AG04449 (cell line): ENCODE data around the gene TSPAN33.

Experiments
- CTCF ChIA-PET: fragments of 350-600 bp; formaldehyde crosslinking; extraction: SDS; loops from one replicate; lab custom pipeline; 2021; ENCODE audit warnings: antibody characterized with exemption; lab: Yijun Ruan, JAX
- POLR2A ChIA-PET: fragments of 400-600, 350-600 bp; formaldehyde crosslinking; extraction: SDS; loops from one replicate; lab custom pipeline; 2020; ENCODE audit warnings: antibody characterized with exemption, inconsistent platforms; lab: Yijun Ruan, JAX
- DNase-seq: peaks from one replicate; pipeline ENCODE4 v3.0.0-alpha.2; 2010; ENCODE audit warnings: low read depth, low spot score
- H3K4me3 ChIP-seq: 2 replicates; pipeline ENCODE4 v1.5.1; 2011; ENCODE audit warnings: low read depth, mild to moderate bottlenecking, control low read depth, low read length
- TF ChIP-seq, protein P1 (sequence below): IDR thresholded peaks from one replicate; pipeline ENCODE4 v1.5.1; 2011; ENCODE audit warnings: mild to moderate bottlenecking, moderate library complexity, low read length, control low read depth, inconsistent platforms; ENCODE audit not compliant: insufficient read depth; ENCODE audit errors: missing control alignments

Gene TSPAN33

DNA sequence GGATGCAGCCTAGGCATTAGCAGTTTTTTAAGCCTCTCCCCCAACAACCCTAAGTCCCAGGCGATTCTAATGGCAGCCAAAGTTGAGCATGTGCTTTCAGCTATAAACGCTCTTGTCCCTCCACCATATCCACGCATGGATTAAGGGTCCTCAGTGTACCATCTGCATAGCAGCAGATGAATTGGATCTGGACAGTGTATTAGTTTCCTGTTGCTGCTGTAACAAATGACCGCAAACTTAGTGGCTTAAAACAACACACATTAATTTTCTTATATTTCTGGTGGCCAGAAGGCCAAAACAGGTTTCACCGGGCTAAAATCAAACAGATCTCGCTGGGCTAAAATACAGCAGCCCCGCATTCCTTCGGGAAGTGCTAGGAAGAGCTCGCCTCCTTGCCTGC is 13.1 kb downstream of the TSPAN33 start:
- H3K4me3 ChIP-seq: no peak overlapping the region
- TF ChIP-seq, protein P1, sequence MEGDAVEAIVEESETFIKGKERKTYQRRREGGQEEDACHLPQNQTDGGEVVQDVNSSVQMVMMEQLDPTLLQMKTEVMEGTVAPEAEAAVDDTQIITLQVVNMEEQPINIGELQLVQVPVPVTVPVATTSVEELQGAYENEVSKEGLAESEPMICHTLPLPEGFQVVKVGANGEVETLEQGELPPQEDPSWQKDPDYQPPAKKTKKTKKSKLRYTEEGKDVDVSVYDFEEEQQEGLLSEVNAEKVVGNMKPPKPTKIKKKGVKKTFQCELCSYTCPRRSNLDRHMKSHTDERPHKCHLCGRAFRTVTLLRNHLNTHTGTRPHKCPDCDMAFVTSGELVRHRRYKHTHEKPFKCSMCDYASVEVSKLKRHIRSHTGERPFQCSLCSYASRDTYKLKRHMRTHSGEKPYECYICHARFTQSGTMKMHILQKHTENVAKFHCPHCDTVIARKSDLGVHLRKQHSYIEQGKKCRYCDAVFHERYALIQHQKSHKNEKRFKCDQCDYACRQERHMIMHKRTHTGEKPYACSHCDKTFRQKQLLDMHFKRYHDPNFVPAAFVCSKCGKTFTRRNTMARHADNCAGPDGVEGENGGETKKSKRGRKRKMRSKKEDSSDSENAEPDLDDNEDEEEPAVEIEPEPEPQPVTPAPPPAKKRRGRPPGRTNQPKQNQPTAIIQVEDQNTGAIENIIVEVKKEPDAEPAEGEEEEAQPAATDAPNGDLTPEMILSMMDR: no peak
- DNase-seq: no peak
- POLR2A ChIA-PET: interaction anchor here (0.7 kb wide), 1 partner anchor 93 kb away, joined by 3 read pairs; no protein-coding TSS in a partner anchor
- CTCF ChIA-PET: interaction anchor here (1.4 to 2.9 kb wide), 2 partner anchors 10 to 14 kb away, joined by 4 to 22 read pairs; no protein-coding TSS in a partner anchor

DNA sequence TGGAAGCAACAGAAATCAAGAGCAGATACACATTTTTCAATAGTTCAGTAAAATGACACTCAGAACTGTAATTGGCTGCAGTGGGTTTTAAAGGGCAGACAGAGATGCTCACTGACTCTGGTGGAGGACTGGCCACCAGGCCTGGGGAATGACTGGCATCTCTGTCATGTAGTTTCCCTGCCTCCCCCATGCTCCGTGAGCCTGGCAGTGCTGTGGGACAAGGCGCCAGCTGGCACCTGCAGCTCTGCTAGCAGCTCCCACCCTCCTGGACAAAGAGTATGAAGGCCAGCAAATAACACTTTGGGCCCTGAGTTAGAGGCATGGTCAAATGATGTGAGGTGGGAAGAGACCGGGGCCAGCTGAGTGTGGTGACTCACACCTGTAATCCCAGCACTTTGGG is 15.0 kb downstream of the TSPAN33 start:
- no peak for DNase-seq
- TF ChIP-seq, protein P1: no peak
- CTCF ChIA-PET: interaction anchor here (1.1 to 3.5 kb wide), 4 partner anchors 11 to 68 kb away, joined by 3 to 19 read pairs (median 4); no protein-coding TSS in a partner anchor
- H3K4me3 ChIP-seq: no peak overlapping the region
- POLR2A ChIA-PET: interaction anchor here (0.6 kb wide), 1 partner anchor 242 kb away, joined by 3 read pairs; no protein-coding TSS in a partner anchor

- CTCF ChIA-PET: interaction anchor here (1.0 to 10.0 kb wide), 8 partner anchors 10 to 120 kb away, joined by 3 to 297 read pairs (median 4); no protein-coding TSS in a partner anchor
Observed at GRCh38 chr7:129160161-129160905, 15.8 kb downstream of the TSPAN33 start.

GRCh38 chr7:129161524-129162225 is 17.2 kb downstream of the TSPAN33 start:
- TF ChIP-seq, protein P1: no peak
- POLR2A ChIA-PET: no interaction called here

More at GRCh38 chr7:129160161-129160905, 15.8 kb downstream of the TSPAN33 start:
- no peak for DNase-seq
- TF ChIP-seq, protein P1: no peak
- H3K4me3 ChIP-seq: no peak overlapping the region
- POLR2A ChIA-PET: no interaction called here

DNA sequence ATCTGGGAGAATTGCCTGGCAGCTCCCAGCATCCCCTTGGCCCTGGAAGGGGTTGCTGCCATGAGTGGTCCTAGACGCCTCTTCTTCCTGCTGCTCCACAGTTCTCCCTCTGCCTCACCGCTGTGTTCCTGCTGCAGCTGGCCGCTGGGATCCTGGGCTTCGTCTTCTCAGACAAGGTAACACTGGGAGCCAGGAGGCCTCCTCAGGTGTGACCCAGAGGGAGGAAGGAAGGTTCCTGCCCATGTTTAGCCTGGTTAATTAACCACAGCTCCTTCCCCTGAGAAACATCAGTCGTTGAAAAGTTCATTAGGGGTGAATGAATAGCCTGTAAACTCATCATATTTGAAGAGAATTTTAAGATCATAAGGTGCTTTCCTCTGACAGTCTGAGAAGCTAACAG is 18.2 kb downstream of the TSPAN33 start:
- ChIA-PET CTCF (interaction anchor here (0.7 to 10.0 kb wide), 15 partner anchors 8 to 311 kb away, joined by 3 to 297 read pairs (median 15); partner anchors contain the start of gene TSPAN33), POLR2A (no interaction called here)
- no peak for DNase-seq

More at GRCh38 chr7:129161524-129162225, 17.2 kb downstream of the TSPAN33 start:
- H3K4me3 ChIP-seq: no peak overlapping the region
- no peak for DNase-seq
- CTCF ChIA-PET: interaction anchor here (1.0 to 10.0 kb wide), 10 partner anchors 9 to 57 kb away, joined by 3 to 297 read pairs (median 24); no protein-coding TSS in a partner anchor

More for the DNA sequence above, 18.2 kb downstream of the TSPAN33 start:
- TF ChIP-seq, protein P1: no peak
- no peak overlapping the region for H3K4me3 ChIP-seq
